ENCODE measurements around the gene BDKRB2. TPM values are rescaled to one million over a fixed set of nuclear protein-coding genes. Genes with fewer than 3 reads are reported as not detected.
A peak's percentile ranks its signal among the peaks of the same experiment; 100 is the strongest.

The BDKRB2 gene
- total RNA-seq, 1 experiment from 2014 or later: 0.28 TPM

DNA sequence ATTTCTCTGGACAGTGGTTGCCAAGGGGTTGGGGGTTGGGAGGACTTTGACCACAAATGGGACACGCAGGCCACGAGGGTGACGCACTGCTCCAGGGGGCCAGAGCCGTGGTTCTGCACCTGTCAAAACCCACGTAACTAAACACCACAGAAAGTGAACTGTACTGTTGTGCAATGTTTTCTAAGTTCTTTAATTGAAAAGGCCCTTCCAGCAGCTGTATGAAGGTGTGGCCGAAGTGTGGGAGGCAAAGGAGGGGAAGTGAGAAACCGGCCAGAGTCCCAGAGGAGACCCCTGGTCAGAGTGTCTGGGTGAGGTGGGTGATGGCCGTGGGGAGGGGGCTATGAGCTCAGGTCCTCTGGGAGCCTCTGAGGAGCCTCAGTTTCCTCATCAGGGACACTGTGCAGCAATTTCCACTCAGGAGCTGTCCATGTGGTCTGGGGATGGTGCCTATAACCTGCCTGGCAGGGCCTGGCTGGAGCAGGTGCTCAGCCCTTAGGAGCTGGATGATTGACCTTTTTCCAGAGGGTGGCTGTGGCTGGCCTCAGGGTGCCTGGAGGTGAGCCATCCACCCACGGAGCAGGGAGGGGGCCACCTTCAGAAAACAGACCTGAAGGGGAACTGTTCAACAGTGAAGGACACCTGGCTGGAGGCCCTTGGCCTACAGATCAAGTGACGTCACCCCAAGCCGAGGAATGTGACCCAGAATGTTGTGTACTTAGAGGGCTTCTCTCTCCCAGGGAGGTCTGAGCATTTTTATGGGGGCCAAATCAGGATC lies 9.8 kb upstream of the BDKRB2 start:
- POLR2A ChIA-PET (ENCODE audit: unreplicated experiment): no interaction called here
- intact Hi-C loops (cut with micrococcal nuclease; ENCODE audit: unreplicated experiment): no loop called here
- H2AFZ ChIP-seq: no peak overlapping the region
- H3K4me1 ChIP-seq (replicated peaks; ENCODE audit: insufficient read depth): peaks cover 16% of the 10 kb centered on the region
- no peak overlapping the region for H3K27ac ChIP-seq
- CTCF ChIA-PET: interaction anchor here (0.6 kb wide), 1 partner anchor 9 kb away, joined by 7 read pairs; no protein-coding TSS in a partner anchor
- no peaks in the 10 kb centered on the region for H3K9me3 ChIP-seq (ENCODE audit: insufficient read depth, low read depth)
- no peak for DNase-seq
- no peak overlapping the region for H3K4me3 ChIP-seq
- H4K20me1 ChIP-seq (ENCODE audit: insufficient read depth): no peaks in the 10 kb centered on the region
- H3K36me3 ChIP-seq (ENCODE audit: low read depth): no peaks in the 10 kb centered on the region
- no peaks in the 10 kb centered on the region for H3K79me2 ChIP-seq (ENCODE audit: low read depth)
- no peaks in the 10 kb centered on the region for H3K9me2 ChIP-seq (ENCODE audit: insufficient read depth)
- no peaks in the 10 kb centered on the region for H3K27me3 ChIP-seq (ENCODE audit: insufficient read depth, low read depth)
- H3F3A ChIP-seq (ENCODE audit: insufficient read depth, low read depth): no peaks in the 10 kb centered on the region
- TF ChIP-seq EZH2 (IDR thresholded peaks at IDR 0.05; ENCODE audit: low read depth): no peak
- TF ChIP-seq CTCF (conservative IDR thresholded peaks at IDR 0.05): no peak
- no TSS peak for BruUV-seq (replicated peaks)
- H3K4me2 ChIP-seq: no peak overlapping the region

- Histone ChIP-seq H2AFZ (no peak overlapping the region), H3K27me3 (ENCODE audit: insufficient read depth, low read depth) (no peaks in the 10 kb centered on the region), H3K27ac (no peak overlapping the region), H3K4me2 (no peak overlapping the region), H3K4me1 (replicated peaks; ENCODE audit: insufficient read depth) (peaks cover 16% of the 10 kb centered on the region), H3K79me2 (ENCODE audit: low read depth) (no peaks in the 10 kb centered on the region), H3K36me3 (ENCODE audit: low read depth) (no peaks in the 10 kb centered on the region), H3K9me3 (ENCODE audit: insufficient read depth, low read depth) (no peaks in the 10 kb centered on the region), H4K20me1 (ENCODE audit: insufficient read depth) (no peaks in the 10 kb centered on the region), H3K4me3 (no peak overlapping the region), H3F3A (ENCODE audit: insufficient read depth, low read depth) (no peaks in the 10 kb centered on the region), H3K9me2 (ENCODE audit: insufficient read depth) (no peaks in the 10 kb centered on the region)
- intact Hi-C loops (cut with micrococcal nuclease; ENCODE audit: unreplicated experiment): no loop called here
- CTCF ChIA-PET: interaction anchor here (0.6 kb wide), 1 partner anchor 9 kb away, joined by 7 read pairs; no protein-coding TSS in a partner anchor
- POLR2A ChIA-PET (ENCODE audit: unreplicated experiment): no interaction called here
- TF ChIP-seq CTCF (conservative IDR thresholded peaks at IDR 0.05) (no peak), EZH2 (IDR thresholded peaks at IDR 0.05; ENCODE audit: low read depth) (no peak)
- no TSS peak for BruUV-seq (replicated peaks)
- peak in 1 of 2 experiments; percentile 41 for DNase-seq
These were observed 9.1 kb upstream of the BDKRB2 start for GRCh38 chr14:96195441-96196081.

GRCh38 chr14:96197163-96197852 lies 7.3 kb upstream of the BDKRB2 start:
- Histone ChIP-seq H3K9me2 (ENCODE audit: insufficient read depth) (no peaks in the 10 kb centered on the region), H3K9me3 (ENCODE audit: insufficient read depth, low read depth) (no peaks in the 10 kb centered on the region), H3F3A (ENCODE audit: insufficient read depth, low read depth) (no peaks in the 10 kb centered on the region), H3K79me2 (ENCODE audit: low read depth) (no peaks in the 10 kb centered on the region), H3K36me3 (ENCODE audit: low read depth) (no peaks in the 10 kb centered on the region), H3K27ac (no peak overlapping the region), H3K4me2 (no peak overlapping the region), H3K27me3 (ENCODE audit: insufficient read depth, low read depth) (no peaks in the 10 kb centered on the region), H4K20me1 (ENCODE audit: insufficient read depth) (no peaks in the 10 kb centered on the region), H2AFZ (no peak overlapping the region), H3K4me1 (replicated peaks; ENCODE audit: insufficient read depth) (peaks cover 16% of the 10 kb centered on the region), H3K4me3 (no peak overlapping the region)
- no peak for DNase-seq
- POLR2A ChIA-PET (ENCODE audit: unreplicated experiment): no interaction called here
- TF ChIP-seq EZH2 (IDR thresholded peaks at IDR 0.05; ENCODE audit: low read depth) (no peak), CTCF (conservative IDR thresholded peaks at IDR 0.05) (no peak)
- BruUV-seq (replicated peaks): no TSS peak
- CTCF ChIA-PET: no interaction called here
- intact Hi-C loops (cut with micrococcal nuclease; ENCODE audit: unreplicated experiment): no loop called here

Measured in PC-9 (cell line).